ENCODE measurements around the gene GATB. TPM values are rescaled to one million over a fixed set of nuclear protein-coding genes. Genes with fewer than 3 reads are reported as not detected.

GATB gene, protein sequence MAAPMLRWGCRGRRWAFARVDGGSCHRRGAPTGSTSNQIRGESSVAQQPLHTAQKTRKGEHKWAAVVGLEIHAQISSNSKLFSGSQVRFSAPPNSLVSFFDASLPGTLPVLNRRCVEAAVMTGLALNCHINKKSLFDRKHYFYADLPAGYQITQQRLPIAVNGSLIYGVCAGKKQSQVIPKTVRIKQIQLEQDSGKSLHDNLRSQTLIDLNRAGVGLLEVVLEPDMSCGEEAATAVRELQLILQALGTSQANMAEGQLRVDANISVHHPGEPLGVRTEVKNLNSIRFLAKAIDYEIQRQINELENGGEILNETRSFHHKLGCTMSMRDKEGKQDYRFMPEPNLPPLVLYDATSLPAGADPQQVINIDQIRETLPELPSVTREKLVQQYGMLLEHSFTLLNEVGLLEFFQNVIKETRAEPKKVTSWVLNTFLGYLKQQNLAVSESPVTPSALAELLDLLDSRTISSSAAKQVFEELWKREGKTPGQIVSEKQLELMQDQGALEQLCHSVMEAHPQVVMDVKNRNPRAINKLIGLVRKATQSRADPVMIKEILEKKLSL
- 10 to 100 TPM; 34.3 to 66.3 (median 47.2) TPM for total RNA-seq

GRCh38 chr4:151760712-151761661, at the start of gene GATB:
GATB (minus strand) TSS chr4:151761007; CDS start chr4:151760982, 25 bp downstream.
- H3K9me3 ChIP-seq: no peaks in the 10 kb centered on the region
- WGBS: 6% methylated on average over 26 of the region's 35 CpGs
- H3K4me1 ChIP-seq: peaks cover 13% of the 10 kb centered on the region
- H3K27me3 ChIP-seq: peaks cover 2% of the 10 kb centered on the region
- peak in 1 of 2 donors; percentile 40 for TF ChIP-seq POLR2A (IDR thresholded peaks at IDR 0.05)
- no peak for TF ChIP-seq EP300 (IDR thresholded peaks at IDR 0.05)
- TF ChIP-seq POLR2AphosphoS5 (IDR thresholded peaks at IDR 0.05): peak; percentile 32 to 71 (median 63)
- TF ChIP-seq, protein P1, sequence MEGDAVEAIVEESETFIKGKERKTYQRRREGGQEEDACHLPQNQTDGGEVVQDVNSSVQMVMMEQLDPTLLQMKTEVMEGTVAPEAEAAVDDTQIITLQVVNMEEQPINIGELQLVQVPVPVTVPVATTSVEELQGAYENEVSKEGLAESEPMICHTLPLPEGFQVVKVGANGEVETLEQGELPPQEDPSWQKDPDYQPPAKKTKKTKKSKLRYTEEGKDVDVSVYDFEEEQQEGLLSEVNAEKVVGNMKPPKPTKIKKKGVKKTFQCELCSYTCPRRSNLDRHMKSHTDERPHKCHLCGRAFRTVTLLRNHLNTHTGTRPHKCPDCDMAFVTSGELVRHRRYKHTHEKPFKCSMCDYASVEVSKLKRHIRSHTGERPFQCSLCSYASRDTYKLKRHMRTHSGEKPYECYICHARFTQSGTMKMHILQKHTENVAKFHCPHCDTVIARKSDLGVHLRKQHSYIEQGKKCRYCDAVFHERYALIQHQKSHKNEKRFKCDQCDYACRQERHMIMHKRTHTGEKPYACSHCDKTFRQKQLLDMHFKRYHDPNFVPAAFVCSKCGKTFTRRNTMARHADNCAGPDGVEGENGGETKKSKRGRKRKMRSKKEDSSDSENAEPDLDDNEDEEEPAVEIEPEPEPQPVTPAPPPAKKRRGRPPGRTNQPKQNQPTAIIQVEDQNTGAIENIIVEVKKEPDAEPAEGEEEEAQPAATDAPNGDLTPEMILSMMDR (IDR thresholded peaks at IDR 0.05): peak in 1 of 2 donors; percentile 40
- H3K4me3 ChIP-seq: peak within 1 kb of the TSS; percentile 60
- DNase-seq (ENCODE audit: low spot score in 2 of 2): peak; percentile 94 to 96
- peaks cover 6% of the 10 kb centered on the region for H3K36me3 ChIP-seq
- peak within 1 kb of the TSS; percentile 11 for H3K27ac ChIP-seq

- no peak overlapping the region for H3K4me3 ChIP-seq
- 77% methylated on average over 4 of the region's 4 CpGs for WGBS
- H3K4me1 ChIP-seq: peaks cover 26% of the 10 kb centered on the region
- H3K27ac ChIP-seq: no peak overlapping the region
- TF ChIP-seq, protein P1 (IDR thresholded peaks at IDR 0.05): no peak
- TF ChIP-seq POLR2A (IDR thresholded peaks at IDR 0.05) (no peak), POLR2AphosphoS5 (IDR thresholded peaks at IDR 0.05) (no peak), EP300 (IDR thresholded peaks at IDR 0.05) (no peak)
- H3K36me3 ChIP-seq: no peaks in the 10 kb centered on the region
- H3K9me3 ChIP-seq: no peaks in the 10 kb centered on the region
- no peaks in the 10 kb centered on the region for H3K27me3 ChIP-seq
- DNase-seq (ENCODE audit: low spot score in 2 of 2): no peak
Measured at GRCh38 chr4:151810476-151810875, 49.7 kb upstream of the GATB start.

DNA sequence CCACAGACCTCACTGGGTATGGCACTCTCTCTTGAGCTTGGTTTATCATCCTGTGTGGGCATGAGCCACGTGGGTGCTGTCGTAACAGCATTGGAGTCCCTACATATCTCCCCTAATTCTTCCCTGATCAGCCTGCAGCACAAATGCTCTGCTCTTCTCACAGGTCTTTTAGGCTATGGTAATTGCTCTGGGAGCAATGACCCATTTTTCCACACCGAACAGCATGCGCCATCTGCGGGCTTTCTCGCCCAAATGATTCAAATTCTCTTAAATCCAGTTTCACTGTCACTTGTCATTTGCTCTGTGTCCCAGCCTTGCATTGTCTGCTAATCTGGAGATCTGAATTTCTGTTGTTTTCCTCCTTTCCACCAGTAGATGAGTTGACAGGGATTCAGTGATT, 48.9 kb upstream of the GATB start:
- WGBS: 94% methylated on average over 6 of the region's 6 CpGs
- H3K4me1 ChIP-seq: peaks cover 26% of the 10 kb centered on the region
- no peaks in the 10 kb centered on the region for H3K27me3 ChIP-seq
- H3K36me3 ChIP-seq: no peaks in the 10 kb centered on the region
- TF ChIP-seq EP300 (IDR thresholded peaks at IDR 0.05): no peak
- TF ChIP-seq, protein P1 (IDR thresholded peaks at IDR 0.05): no peak
- no peak for TF ChIP-seq POLR2A (IDR thresholded peaks at IDR 0.05)
- no peak for TF ChIP-seq POLR2AphosphoS5 (IDR thresholded peaks at IDR 0.05)
- no peak overlapping the region for H3K27ac ChIP-seq
- no peak for DNase-seq (ENCODE audit: low spot score in 2 of 2)
- H3K4me3 ChIP-seq: no peak overlapping the region
- no peaks in the 10 kb centered on the region for H3K9me3 ChIP-seq

DNA sequence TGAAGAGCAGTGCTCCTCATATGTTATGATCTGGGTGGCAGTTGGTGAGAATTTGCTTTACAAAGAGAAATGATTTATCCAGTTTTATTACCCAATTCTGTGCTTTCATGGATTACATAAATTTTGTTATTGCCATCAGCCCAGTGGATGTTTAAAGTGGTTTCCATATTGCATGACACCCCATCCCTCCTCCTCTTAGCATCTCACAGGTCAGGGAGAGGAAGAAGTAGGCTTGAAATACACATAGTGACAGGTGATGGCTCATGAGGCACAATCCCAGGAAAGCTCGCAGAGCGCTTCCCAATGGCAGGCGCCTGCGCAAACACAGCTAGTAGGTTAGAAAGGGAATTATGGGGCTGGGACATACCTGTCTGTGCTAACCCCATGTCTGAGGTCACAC, 47.7 kb upstream of the GATB start:
- H3K36me3 ChIP-seq: no peaks in the 10 kb centered on the region
- H3K27me3 ChIP-seq: no peaks in the 10 kb centered on the region
- no peaks in the 10 kb centered on the region for H3K9me3 ChIP-seq
- DNase-seq (ENCODE audit: low spot score in 2 of 2): no peak
- H3K4me1 ChIP-seq: peaks cover 26% of the 10 kb centered on the region
- WGBS: 89% methylated on average over 4 of the region's 4 CpGs
- no peak overlapping the region for H3K4me3 ChIP-seq
- H3K27ac ChIP-seq: no peak overlapping the region
- TF ChIP-seq, protein P1 (IDR thresholded peaks at IDR 0.05): no peak
- TF ChIP-seq EP300 (IDR thresholded peaks at IDR 0.05): no peak
- TF ChIP-seq POLR2A (IDR thresholded peaks at IDR 0.05): no peak
- no peak for TF ChIP-seq POLR2AphosphoS5 (IDR thresholded peaks at IDR 0.05)
